Putamen (tissue), 1 donor: Measurements from ENCODE around the gene SPDYE3.

Source experiments
- DNase-seq: peaks from one replicate; pipeline ENCODE4 v3.0.0-alpha.2; 2016; ENCODE audit warnings: low spot score

The SPDYE3 gene

GRCh38 chr7:100370746-100371145, 63.2 kb downstream of the SPDYE3 start:
- no peak for DNase-seq

- no peak for DNase-seq
Measured at GRCh38 chr7:100371561-100372171, 64.2 kb downstream of the SPDYE3 start.
